H1 (cell line): Measurements from ENCODE around the gene CALU. TPM values are rescaled to one million over a fixed set of nuclear protein-coding genes. Genes with fewer than 3 reads are reported as not detected.

Experiments
- CTCF ChIA-PET: fragments of 300-600 bp; sonication (Branson Sonifier 250); formaldehyde crosslinking; loops from one replicate; lab custom pipeline; 2021; ENCODE audit not compliant: partially characterized antibody; lab: Charles Lee
- POLR2A ChIA-PET: fragments of 300-600 bp; sonication (Branson Sonifier 250); formaldehyde crosslinking; loops from one replicate; lab custom pipeline; 2021; ENCODE audit warnings: inconsistent platforms; ENCODE audit not compliant: partially characterized antibody; lab: Charles Lee
- DNase-seq, 2 experiments: peaks; one replicate each; pipeline versions ENCODE4 v3.0.0 to v3.0.0-alpha.2; 2010 to 2022; ENCODE audit warnings: low spot score in 2 of 2, low read depth in 1 of 2, mixed read lengths in 1 of 2
- FAIRE-seq: peaks from 2 replicates; lab custom pipeline; 2011; peaks lifted over from hg19 to GRCh38; lab: Jason Lieb, UNC
- H2AFZ ChIP-seq: 2 replicates; pipeline ENCODE4 v1.8.1; 2012; ENCODE audit warnings: low read length, inconsistent platforms
- H2AK5ac ChIP-seq: 2 replicates; pipeline ENCODE4 v1.6.1; 2013; ENCODE audit warnings: low read depth, low read length
- H2BK120ac ChIP-seq: replicated peaks from 2 replicates; pipeline ENCODE3; 2013; ENCODE audit warnings: low read depth, low read length, inconsistent platforms
- H2BK12ac ChIP-seq: 2 replicates; pipeline ENCODE4 v1.6.1; 2013; ENCODE audit warnings: low read depth, low read length
- H2BK15ac ChIP-seq: 2 replicates; pipeline ENCODE4 v1.6.1; 2013; ENCODE audit warnings: low read length
- H2BK20ac ChIP-seq: 2 replicates; pipeline ENCODE4 v1.6.1; 2013; ENCODE audit warnings: low read length
- H2BK5ac ChIP-seq: 2 replicates; pipeline ENCODE4 v1.6.1; 2013; ENCODE audit warnings: low read depth, low read length
- H3K14ac ChIP-seq: 2 replicates; pipeline ENCODE4 v1.6.1; 2013; ENCODE audit warnings: inconsistent platforms; ENCODE audit not compliant: insufficient read length
- H3K18ac ChIP-seq: 2 replicates; pipeline ENCODE4 v1.6.1; 2013; ENCODE audit warnings: low read length; ENCODE audit errors: extremely low read depth
- H3K23ac ChIP-seq: 2 replicates; pipeline ENCODE4 v1.6.1; 2013; ENCODE audit warnings: inconsistent platforms; ENCODE audit not compliant: insufficient read length
- H3K23me2 ChIP-seq: 2 replicates; pipeline ENCODE4 v1.6.1; 2013; ENCODE audit warnings: low read depth, low read length
- H3K27ac ChIP-seq: 2 replicates; pipeline ENCODE4 v1.6.1; 2011; ENCODE audit warnings: low read depth, low read length, inconsistent platforms
- H3K27me3 ChIP-seq, 4 experiments: replicated peaks in 1 of 4; 1 replicate in 1 of 4; 2 replicates in 3 of 4; pipeline versions ENCODE4 v1.6.1 to v1.8.1; 2011 to 2013; ENCODE audit warnings: low read length in 3 of 4, mild to moderate bottlenecking in 3 of 4, inconsistent platforms in 2 of 4, mixed read lengths in 2 of 4, moderate library complexity in 1 of 4; ENCODE audit not compliant: control insufficient read depth in 3 of 4, insufficient read depth in 3 of 4; ENCODE audit errors: extremely low read depth in 1 of 4
- H3K36me3 ChIP-seq, 4 experiments: 2 replicates each; pipeline versions ENCODE4 v1.6.1 to v1.8.1; 2011 to 2013; ENCODE audit warnings: mild to moderate bottlenecking in 4 of 4, low read length in 3 of 4, moderate library complexity in 2 of 4, control low read depth in 1 of 4, inconsistent platforms in 1 of 4; ENCODE audit not compliant: insufficient read depth in 4 of 4, control insufficient read depth in 2 of 4
- H3K4ac ChIP-seq: replicated peaks from 2 replicates; pipeline ENCODE3; 2013; ENCODE audit warnings: low read length, low read depth, mixed read lengths, inconsistent platforms; ENCODE audit not compliant: insufficient read length
- H3K4me1 ChIP-seq, 4 experiments: replicated peaks in 1 of 4; 1 replicate in 1 of 4; 2 replicates in 3 of 4; pipeline versions ENCODE4 v1.6.1 to v1.8.1; 2011 to 2013; ENCODE audit warnings: low read length in 3 of 4, inconsistent platforms in 2 of 4, mixed read lengths in 1 of 4; ENCODE audit not compliant: insufficient read depth in 4 of 4, control insufficient read depth in 3 of 4
- H3K4me2 ChIP-seq, 2 experiments: 2 replicates each; pipeline versions ENCODE4 v1.6.1 to v1.8.1; 2011 to 2013; ENCODE audit warnings: low read depth in 2 of 2, low read length in 2 of 2, control low read depth in 1 of 2, inconsistent platforms in 1 of 2, mild to moderate bottlenecking in 1 of 2; ENCODE audit not compliant: insufficient read depth in 1 of 2
- H3K4me3 ChIP-seq, 4 experiments: fragments of 200-600, 300-600 bp in 1 of 4; sonication (generic), shearing (Covaris generic), sonication (Bioruptor Twin) in 1 of 4; 2 replicates each; pipeline versions ENCODE4 v1.5.1 to v1.8.1; 2011 to 2016; ENCODE audit warnings: low read length in 4 of 4, low read depth in 3 of 4, control low read depth in 2 of 4, inconsistent platforms in 2 of 4, mild to moderate bottlenecking in 2 of 4, mixed read lengths in 1 of 4, moderate library complexity in 1 of 4; ENCODE audit not compliant: insufficient read depth in 2 of 4; ENCODE audit errors: extremely low read depth in 1 of 4
- H3K56ac ChIP-seq: replicated peaks from 2 replicates; pipeline ENCODE3; 2013; ENCODE audit warnings: low read depth, mild to moderate bottlenecking, mixed read lengths, low read length, inconsistent platforms; ENCODE audit not compliant: insufficient read length
- H3K79me1 ChIP-seq: 2 replicates; pipeline ENCODE4 v1.6.1; 2013; ENCODE audit warnings: low read depth, low read length, control low read depth
- H3K79me2 ChIP-seq, 2 experiments: 2 replicates each; pipeline versions ENCODE4 v1.6.1 to v1.8.1; 2012 to 2013; ENCODE audit warnings: low read length in 2 of 2, mild to moderate bottlenecking in 2 of 2, inconsistent platforms in 1 of 2; ENCODE audit not compliant: insufficient read depth in 2 of 2, control insufficient read depth in 1 of 2
- H3K9ac ChIP-seq, 4 experiments: replicated peaks in 1 of 4; 1 replicate in 1 of 4; 2 replicates in 3 of 4; pipeline versions ENCODE4 v1.6.1 to v1.8.1; 2011 to 2013; ENCODE audit warnings: low read depth in 3 of 4, low read length in 3 of 4, control low read depth in 2 of 4, mild to moderate bottlenecking in 2 of 4, moderate library complexity in 2 of 4, inconsistent platforms in 1 of 4; ENCODE audit errors: extremely low read depth in 1 of 4
- H3K9me3 ChIP-seq, 2 experiments: 2 replicates each; pipeline versions ENCODE4 v1.6.1 to v1.8.1; 2012 to 2013; ENCODE audit warnings: mild to moderate bottlenecking in 2 of 2, moderate library complexity in 2 of 2, control low read depth in 1 of 2, inconsistent platforms in 1 of 2, low read depth in 1 of 2, low read length in 1 of 2, mixed read lengths in 1 of 2; ENCODE audit not compliant: insufficient read depth in 2 of 2
- H4K20me1 ChIP-seq, 2 experiments: replicated peaks in 1 of 2; 2 replicates each; pipeline versions ENCODE3 to v1.8.1; 2011 to 2013; ENCODE audit warnings: inconsistent platforms in 2 of 2, low read length in 2 of 2, mild to moderate bottlenecking in 1 of 2; ENCODE audit not compliant: insufficient read depth in 2 of 2, control insufficient read depth in 1 of 2
- H4K5ac ChIP-seq: 2 replicates; pipeline ENCODE4 v1.6.1; 2013; ENCODE audit warnings: low read length, low read depth, mixed read lengths, inconsistent platforms; ENCODE audit not compliant: insufficient read length
- H4K8ac ChIP-seq: 2 replicates; pipeline ENCODE4 v1.8.0; 2013; ENCODE audit warnings: mild to moderate bottlenecking, moderate library complexity, low read length, inconsistent platforms; ENCODE audit not compliant: insufficient read depth; ENCODE audit errors: extremely low read depth
- H4K91ac ChIP-seq: replicated peaks from 2 replicates; pipeline ENCODE3; 2013; ENCODE audit warnings: low read length, mixed read lengths, inconsistent platforms; ENCODE audit not compliant: insufficient read length
- ASH2L ChIP-seq: fragments of 200-600, 300-600 bp; sonication (generic); IDR thresholded peaks from one replicate; pipeline ENCODE4 v1.7.1; 2017; ENCODE audit warnings: low read length
- BACH1 ChIP-seq: IDR thresholded peaks from 2 replicates; pipeline ENCODE4 v1.6.1; 2012; ENCODE audit warnings: low read length, improper control_type of control experiment
- CBX8 ChIP-seq: fragments of 300-800, 300-1000 bp; sonication (generic); IDR thresholded peaks from 2 replicates; pipeline ENCODE4 v1.7.1; 2016; ENCODE audit warnings: low read depth, low read length, borderline replicate concordance
- CHD2 ChIP-seq: IDR thresholded peaks from 2 replicates; pipeline ENCODE4 v1.6.1; 2012; ENCODE audit warnings: low read length, improper control_type of control experiment
- CTBP2 ChIP-seq: IDR thresholded peaks from 2 replicates; pipeline ENCODE4 v1.7.0; 2011; ENCODE audit warnings: borderline replicate concordance, mild to moderate bottlenecking, moderate library complexity, mixed read lengths, low read length; ENCODE audit not compliant: insufficient read depth, insufficient read length
- EGR1 ChIP-seq: IDR thresholded peaks from 2 replicates; pipeline ENCODE4 v1.6.1; 2011; ENCODE audit warnings: low read depth, low read length, borderline replicate concordance
- HDAC6 ChIP-seq: IDR thresholded peaks from one replicate; pipeline ENCODE4 v1.7.1; 2012; ENCODE audit warnings: low read depth, mild to moderate bottlenecking, inconsistent platforms, low read length, moderate library complexity
- KDM1A ChIP-seq: fragments of 200-600, 300-600 bp; sonication (generic); IDR thresholded peaks from 2 replicates; pipeline ENCODE4 v1.7.1; 2016; ENCODE audit warnings: mild to moderate bottlenecking, low read length, borderline replicate concordance
- KDM4A ChIP-seq: IDR thresholded peaks from one replicate; pipeline ENCODE4 v1.7.1; 2012; ENCODE audit warnings: low read depth, mild to moderate bottlenecking, moderate library complexity, low read length, inconsistent platforms; ENCODE audit not compliant: severe bottlenecking
- RFX5 ChIP-seq: IDR thresholded peaks from 2 replicates; pipeline ENCODE4 v1.6.1; 2011; ENCODE audit warnings: low read depth, low read length, improper control_type of control experiment, borderline replicate concordance
- SIN3A ChIP-seq, 2 experiments: IDR thresholded peaks in 1 of 2; conservative IDR thresholded peaks in 1 of 2; 2 replicates each; pipeline ENCODE4 v1.6.1; 2011 to 2012; ENCODE audit warnings: low read length in 2 of 2, improper control_type of control experiment in 1 of 2, low read depth in 1 of 2, mild to moderate bottlenecking in 1 of 2
- SIRT6 ChIP-seq: IDR thresholded peaks from one replicate; pipeline ENCODE4 v1.7.1; 2012; ENCODE audit warnings: low read length, inconsistent platforms
- ZNF274 ChIP-seq: IDR thresholded peaks from 2 replicates; pipeline ENCODE4 v1.7.0; 2012; ENCODE audit warnings: low read length, borderline replicate concordance; ENCODE audit errors: extremely low read depth
- WGBS, 2 experiments: shearing (Covaris generic) in 1 of 2; methylation state at CpG; one replicate each; pipeline versions ENCODE4 v1.1.6 to v1.1.7; 2013 to 2015; ENCODE audit warnings: low lambda C conversion rate in 2 of 2, mixed read lengths in 2 of 2, inconsistent platforms in 1 of 2, low coverage in 1 of 2, missing lambda C conversion rate in 1 of 2; ENCODE audit not compliant: insufficient replicate concordance in 2 of 2, insufficient coverage in 1 of 2, insufficient read length in 1 of 2; ENCODE audit errors: extremely low coverage in 1 of 2, missing lambda C conversion rate in 1 of 2; 5-methylcytosine and 5-hydroxymethylcytosine counted together
- polyA plus RNA-seq, 7 experiments: library from polyadenylated mRNA; depleted of rRNA in 3 of 7; stranded (reverse) in 5 of 7; unstranded in 2 of 7; fragments of >200 nt in 5 of 7; fragments of 200-250 nt in 2 of 7; gene quantifications; 1 replicate in 5 of 7; 2 replicates in 1 of 7; 4 replicates in 1 of 7; pipeline versions ENCODE4 v1.2.1 to v1.2.3, GENCODE V29; 2011 to 2013; ENCODE audit warnings: missing spikeins in 2 of 7, mixed read lengths in 2 of 7
- total RNA-seq: library from RNA; stranded (reverse); fragmentation: NEBNext Ultra II Directional; extraction: Animal tissue kit (Norgen Biotek cat#: 25700); gene quantifications from 2 replicates; pipeline ENCODE4 v1.2.1, GENCODE V29; 2021

CALU gene
- total and polyA plus RNA-seq, 2 of the 8 experiments (the other 6 are each of a cell fraction or from before 2014, with no cell fraction given) = 67.2 to 170 TPM

- no peak for DNase-seq
- Histone ChIP-seq H4K8ac (no peak overlapping the region), H3K23ac (no peak overlapping the region), H3K23me2 (no peaks in the 10 kb centered on the region), H3K56ac (no peak overlapping the region), H3K14ac (no peak overlapping the region), H2BK12ac (no peak overlapping the region), H3K18ac (no peak overlapping the region), H3K9ac (no peak overlapping the region), H2BK5ac (no peak overlapping the region), H4K20me1 (no peaks in the 10 kb centered on the region), H3K27me3 (no peaks in the 10 kb centered on the region; a peak in 1 of 7 replicates), H3K36me3 (peaks cover 0 to 3% (median 0%) of the 10 kb centered on the region in 4 experiments; a peak in 1 of 8 replicates), H3K4me3 (no peak overlapping the region), H2AK5ac (no peak overlapping the region), H4K5ac (no peak overlapping the region), H4K91ac (no peak overlapping the region), H3K79me2 (no peaks in the 10 kb centered on the region), H2BK20ac (no peak overlapping the region), H2BK15ac (no peak overlapping the region), H2AFZ (no peak overlapping the region), H3K4me1 (no peaks in the 10 kb centered on the region), H3K27ac (no peak overlapping the region), H3K4ac (no peak overlapping the region), H3K9me3 (no peaks in the 10 kb centered on the region), H3K4me2 (no peak overlapping the region), H2BK120ac (no peak overlapping the region), H3K79me1 (no peaks in the 10 kb centered on the region)
- CTCF ChIA-PET = interaction anchor here (0.6 to 1.3 kb wide), 6 partner anchors 8 to 140 kb away, joined by 3 to 5 read pairs (median 3); no protein-coding TSS in a partner anchor
- WGBS, 2 experiments = 86% methylated on average over 2 of the region's 2 CpGs; no CpG with 5 or more reads in 1 of the 2 experiments
- no peak for FAIRE-seq
- POLR2A ChIA-PET = interaction anchor here (0.7 to 0.9 kb wide), 2 partner anchors 9 to 14 kb away, joined by 3 read pairs; no protein-coding TSS in a partner anchor
- TF ChIP-seq SIRT6 (no peak), KDM4A (no peak), HDAC6 (no peak), EGR1 (no peak), RFX5 (no peak), KDM1A (no peak), CBX8 (no peak), ZNF274 (no peak), CHD2 (no peak), CTBP2 (no peak), BACH1 (no peak), ASH2L (no peak), SIN3A (conservative IDR thresholded peaks at IDR 0.05 in 1 of 2, IDR thresholded peaks at IDR 0.05 in 1 of 2; ENCODE audit: low read depth in 1 of 2, low read length in 2 of 2) (no peak)
Observed at GRCh38 chr7:128732521-128733277, 6.5 kb upstream of the CALU start.
